ENCODE measurements around the gene BRINP1.

The BRINP1 gene

DNA sequence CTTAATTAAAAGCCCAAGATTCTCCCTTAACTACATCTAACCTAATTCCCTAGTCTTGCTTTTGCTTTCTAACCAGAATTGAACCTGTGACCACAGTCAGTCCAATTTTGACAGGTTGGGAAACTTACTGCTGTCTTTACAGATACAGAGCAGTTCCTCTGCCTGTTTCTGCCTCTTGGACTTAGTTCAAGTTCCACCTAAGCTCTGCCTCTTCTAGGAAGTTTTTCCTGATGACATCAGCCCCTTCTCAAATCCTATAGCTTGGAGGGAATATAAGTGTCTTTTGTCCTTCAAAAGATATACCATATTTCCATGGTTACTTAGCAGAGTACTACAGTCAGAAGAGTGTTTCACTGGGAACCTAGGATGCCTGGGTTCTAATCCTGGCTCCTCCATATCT is 31.7 kb downstream of the BRINP1 start:
- DNase-seq = no peak

GRCh38 chr9:119334745-119335144 is 34.5 kb downstream of the BRINP1 start:
- DNase-seq = no peak

- no peak for DNase-seq
These were observed 35.6 kb downstream of the BRINP1 start for GRCh38 chr9:119333507-119334229.

- no peak for DNase-seq
These were observed 36.7 kb downstream of the BRINP1 start for GRCh38 chr9:119332522-119332921.

DNA sequence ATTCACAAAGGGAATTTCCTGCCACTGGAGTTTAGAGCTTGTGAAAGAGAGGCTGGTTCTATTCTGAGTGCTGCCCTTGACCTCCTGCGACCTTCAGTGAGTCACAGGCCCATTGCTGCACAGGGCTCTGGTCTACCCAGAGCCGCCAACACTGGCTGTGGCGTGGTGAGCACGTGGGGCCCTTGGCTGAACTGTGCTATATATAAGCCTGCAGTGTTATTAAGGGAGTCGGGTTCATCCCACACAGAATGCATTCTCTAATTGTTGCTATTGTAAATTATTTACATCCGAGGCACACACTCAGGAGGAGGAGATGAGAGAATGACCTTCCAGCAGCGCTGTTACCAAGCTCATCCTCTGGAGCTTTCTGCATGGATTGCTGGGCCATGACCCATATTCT is 47.1 kb downstream of the BRINP1 start:
- DNase-seq = no peak

DNA sequence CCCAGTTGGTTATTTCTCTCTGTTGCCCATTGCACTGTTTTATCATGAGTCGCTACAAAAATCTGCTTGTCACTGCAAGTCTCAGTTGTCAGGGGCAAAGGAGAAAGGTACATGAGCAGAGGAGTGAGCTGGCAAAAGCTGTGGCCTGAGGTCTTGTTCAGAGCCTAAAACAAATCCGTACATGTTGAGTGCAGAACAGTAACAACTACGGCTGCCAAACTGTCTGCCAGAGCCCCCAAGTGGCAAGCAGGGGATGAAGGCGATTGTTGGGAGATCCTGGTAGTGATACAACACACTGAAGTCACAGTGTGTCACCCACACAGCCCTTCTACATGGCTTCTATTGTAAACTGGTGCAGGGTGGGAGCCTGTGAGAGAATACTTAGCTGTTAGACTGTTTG is 50.9 kb downstream of the BRINP1 start:
- no peak for DNase-seq

DNA sequence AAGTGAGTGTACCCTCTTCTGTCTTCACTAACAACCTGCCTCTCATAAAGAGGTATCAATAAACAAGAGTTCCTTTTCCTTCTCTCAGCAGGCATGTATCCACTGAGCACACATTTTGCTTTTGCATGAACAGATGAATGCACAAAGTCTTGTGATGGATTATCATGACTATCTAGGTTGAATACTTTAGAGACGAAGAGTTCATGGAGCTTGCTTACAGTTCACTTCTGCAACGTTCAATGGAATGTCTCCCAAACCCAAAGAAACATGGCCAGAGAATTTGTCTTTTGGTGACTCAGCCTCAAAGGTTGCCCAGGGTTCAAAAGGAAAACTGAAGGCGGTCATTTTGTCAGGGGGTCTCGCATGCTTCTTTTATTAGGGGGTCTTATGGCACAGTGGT is 55.4 kb downstream of the BRINP1 start:
- no peak for DNase-seq

GRCh38 chr9:119310741-119311140 is 58.5 kb downstream of the BRINP1 start:
- no peak for DNase-seq

- no peak for DNase-seq
These were observed 61.8 kb downstream of the BRINP1 start for GRCh38 chr9:119307471-119307870.

DNA sequence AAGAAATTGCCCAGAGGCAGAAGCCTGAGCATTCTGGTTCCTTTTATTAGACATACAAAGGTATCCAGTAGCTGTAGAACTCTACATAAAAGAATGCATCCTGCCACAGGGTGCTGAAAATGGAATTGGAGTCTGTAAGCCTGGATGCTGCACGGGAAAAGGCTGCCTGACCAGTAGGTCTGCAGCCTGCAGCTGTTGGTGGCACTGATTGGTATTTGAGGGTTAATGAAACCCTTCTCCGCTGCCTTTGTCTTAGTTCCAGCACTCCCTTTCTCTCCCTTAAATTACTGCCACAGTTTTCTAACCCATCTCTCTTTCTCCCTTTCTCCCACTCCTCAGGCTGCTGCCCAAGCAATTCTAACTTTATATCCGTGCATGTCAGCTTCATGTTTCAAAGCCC is 64.7 kb downstream of the BRINP1 start:
- no peak for DNase-seq

DNA sequence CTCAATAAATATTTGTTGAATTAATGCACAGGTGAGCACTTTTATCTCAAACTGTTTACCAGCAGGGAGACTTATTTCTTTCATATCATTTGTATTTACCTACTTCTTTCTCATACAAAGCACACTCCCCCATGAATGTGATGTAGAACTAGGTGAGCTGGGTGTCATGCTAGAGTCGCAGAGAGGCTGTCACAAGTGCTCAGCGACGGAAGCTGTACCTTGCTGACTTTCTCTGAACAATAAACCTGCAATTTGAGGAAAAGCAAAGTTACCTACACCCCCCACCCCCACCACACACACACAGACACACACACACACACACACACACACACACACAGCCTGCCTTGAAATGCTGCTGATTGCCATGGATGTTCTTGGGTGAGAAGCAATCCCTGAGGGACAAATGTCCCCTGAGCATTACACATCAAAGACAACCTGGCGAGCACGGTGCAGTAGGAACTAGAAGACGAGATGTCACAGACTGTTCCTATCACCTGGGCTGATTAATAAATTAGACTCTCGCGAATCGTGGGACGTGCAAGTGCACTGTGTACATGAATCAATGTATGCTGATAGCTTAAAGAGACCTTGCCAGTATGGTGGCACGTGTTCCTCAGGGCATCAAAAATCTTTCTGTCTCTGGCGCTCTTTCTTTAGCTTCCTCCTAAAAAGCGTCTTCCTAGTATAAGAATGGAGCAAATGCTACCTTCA is 66.1 kb downstream of the BRINP1 start:
- no peak for DNase-seq

DNA sequence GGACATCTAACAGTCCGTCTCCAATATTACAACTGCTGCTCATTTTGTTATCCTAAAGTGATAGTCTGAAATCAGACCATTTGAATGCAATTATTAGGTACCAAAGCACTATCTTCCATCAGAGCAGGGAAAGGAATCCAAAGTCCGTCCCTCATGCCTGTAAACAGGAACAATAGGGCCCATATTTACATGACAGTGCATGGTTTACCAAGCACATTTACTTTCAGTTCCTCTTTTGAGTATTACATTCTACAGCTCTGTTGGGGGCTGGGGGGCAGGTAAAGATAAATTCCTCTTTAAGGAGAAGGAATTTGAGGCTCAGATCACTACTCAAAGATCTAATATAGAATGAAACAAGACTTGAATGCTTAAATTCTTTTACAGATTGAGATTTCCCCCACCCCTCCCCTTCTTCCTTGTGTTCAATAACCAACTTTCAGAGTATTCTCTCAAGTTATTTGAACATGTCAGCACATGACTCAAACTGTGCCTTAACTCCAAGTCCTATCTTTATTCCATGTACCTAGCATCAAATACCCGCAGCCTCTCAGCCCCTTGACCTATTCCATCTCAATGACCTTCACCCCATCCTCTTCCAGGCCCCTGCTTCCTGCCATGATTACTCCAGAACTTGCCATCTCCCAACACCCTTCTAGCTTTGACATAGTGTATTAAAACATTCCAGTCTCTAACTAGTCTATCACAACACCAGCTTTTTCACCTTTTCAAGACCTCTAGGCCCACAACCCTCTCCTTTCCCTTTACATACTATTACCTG is 71.0 kb downstream of the BRINP1 start:
- no peak for DNase-seq

GRCh38 chr9:119291554-119291953 is 77.7 kb downstream of the BRINP1 start:
- DNase-seq = no peak

DNA sequence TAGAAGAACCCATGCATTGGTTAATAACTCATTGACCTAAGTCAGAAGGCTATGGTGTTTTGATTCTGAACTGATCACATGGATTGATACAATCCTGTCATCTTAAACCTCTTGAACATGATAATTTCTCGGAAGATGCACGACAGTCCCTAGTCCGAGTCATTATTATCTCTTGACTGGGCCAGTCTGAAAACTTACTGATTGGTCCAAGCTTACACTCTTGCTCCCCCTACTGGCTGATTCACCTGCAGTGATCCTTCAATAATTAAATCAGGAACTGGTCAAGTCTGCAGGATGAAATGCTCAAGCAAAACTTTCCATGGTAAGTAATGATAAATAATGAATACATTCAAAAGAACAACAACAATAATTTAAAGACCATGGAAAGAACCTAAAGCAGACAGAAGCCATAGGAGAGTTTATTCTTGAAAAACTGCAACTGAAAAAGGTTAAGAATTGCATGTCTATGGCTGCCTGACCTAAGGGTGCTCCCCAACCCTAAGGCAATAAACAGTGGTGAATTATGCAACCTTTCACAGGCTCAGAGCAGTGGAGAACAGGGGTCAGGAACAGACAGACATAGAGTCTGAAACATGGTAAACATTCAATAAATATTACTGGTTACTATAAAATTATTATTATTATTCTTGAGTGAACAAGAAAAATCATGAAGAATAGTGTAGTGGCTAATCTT is 79.3 kb downstream of the BRINP1 start:
- no peak for DNase-seq

DNA sequence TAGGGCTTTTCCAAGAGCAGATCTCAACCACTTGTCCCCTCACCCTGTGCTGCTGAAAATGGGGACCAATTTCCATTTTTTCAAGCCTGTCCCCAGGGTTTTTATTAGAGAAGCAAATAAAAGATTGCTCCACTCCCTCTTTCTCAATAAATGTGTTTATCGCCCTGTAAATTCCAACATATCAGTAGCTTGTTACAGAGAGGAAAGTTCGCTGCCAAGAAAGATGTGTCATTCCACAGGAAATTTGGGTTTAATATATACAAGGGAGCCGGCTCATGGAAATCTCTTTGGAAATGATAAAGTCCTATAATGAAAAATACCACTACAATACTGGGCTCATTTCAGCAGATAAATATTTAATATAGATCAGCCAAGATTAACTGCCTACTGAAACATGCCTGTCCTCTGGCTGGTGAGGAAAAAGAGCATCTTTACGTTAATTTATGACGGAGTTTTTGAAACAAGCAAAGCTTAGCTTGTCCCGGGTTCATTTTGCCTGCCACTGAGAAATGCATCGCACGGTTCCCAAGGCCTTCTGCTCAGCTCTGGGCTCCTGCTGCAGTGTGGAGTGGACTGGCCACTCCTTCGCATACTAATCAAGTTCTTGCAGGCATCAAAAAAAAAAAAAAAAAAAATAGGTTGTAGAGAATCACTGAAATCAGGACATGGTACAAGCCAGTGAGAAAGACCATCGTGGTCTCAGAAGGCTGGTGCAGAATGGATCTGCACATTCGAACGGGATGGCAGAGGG is 84.5 kb downstream of the BRINP1 start:
- no peak for DNase-seq

DNA sequence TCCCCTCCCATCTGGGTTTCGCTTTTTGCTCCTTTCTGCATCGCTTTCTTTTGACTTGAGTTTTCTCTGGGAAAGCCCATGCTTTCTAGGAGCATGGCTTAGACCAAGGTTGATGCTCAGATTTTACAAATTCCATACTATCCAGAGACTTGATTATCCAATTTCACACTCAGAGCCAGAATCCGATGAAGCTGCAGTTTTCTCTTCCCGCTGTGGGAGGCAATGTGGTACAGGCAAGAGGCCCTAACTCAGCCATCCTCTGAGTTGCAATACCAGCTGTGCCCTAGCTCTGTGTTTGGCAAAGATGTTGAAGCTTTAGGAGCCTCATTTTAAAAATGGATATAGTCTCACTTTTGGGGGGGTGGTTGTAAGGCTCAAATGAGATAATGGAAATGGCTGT is 85.1 kb downstream of the BRINP1 start:
- no peak for DNase-seq

- no peak for DNase-seq
These were observed 86.0 kb downstream of the BRINP1 start for GRCh38 chr9:119283078-119283794.

GRCh38 chr9:119282476-119283077 is 86.7 kb downstream of the BRINP1 start:
- no peak for DNase-seq

GRCh38 chr9:119280740-119281485 is 88.3 kb downstream of the BRINP1 start:
- DNase-seq = no peak

- no peak for DNase-seq
These were observed 91.1 kb downstream of the BRINP1 start for GRCh38 chr9:119278171-119278570.

All from activated CD4-positive, CD25-positive, alpha-beta regulatory T cell (primary cell).